Natural killer cell (primary cell): ENCODE results near the gene RNF26. TPM values are rescaled to one million over a fixed set of nuclear protein-coding genes. Genes with fewer than 3 reads are reported as not detected.
A peak's percentile ranks its signal among the peaks of the same experiment; 100 is the strongest.

Source experiments
- ATAC-seq, 3 donors: fragments of 150-1000 bp in 2 of 3; fragments of 200-7000 bp in 1 of 3; cut with Tn5 transposase; 1 replicate in 1 of 3; 2 replicates in 2 of 3; pipeline ENCODE4 v1.10.0; 2021; ENCODE audit warnings: mild to moderate bottlenecking in 2 of 3, moderate library complexity in 2 of 3
- DNase-seq, 2 donors: peaks; one replicate each; pipeline versions ENCODE4 v3.0.0 to v3.0.0-alpha.2; 2013 to 2021; ENCODE audit warnings: mixed read lengths in 1 of 2
- H3K27ac ChIP-seq: one replicate; pipeline ENCODE4 v1.5.1; 2013; ENCODE audit warnings: mild to moderate bottlenecking, low read length
- H3K27me3 ChIP-seq: one replicate; pipeline ENCODE4 v1.6.1; 2013; ENCODE audit warnings: low read length; ENCODE audit not compliant: control insufficient read depth, insufficient read depth
- H3K36me3 ChIP-seq: one replicate; pipeline ENCODE4 v1.6.1; 2013; ENCODE audit warnings: low read length; ENCODE audit not compliant: control insufficient read depth, insufficient read depth
- H3K4me1 ChIP-seq: one replicate; pipeline ENCODE4 v1.6.1; 2013; ENCODE audit warnings: low read length; ENCODE audit not compliant: control insufficient read depth, insufficient read depth
- H3K4me3 ChIP-seq: one replicate; pipeline ENCODE4 v1.5.1; 2013; ENCODE audit warnings: low read length
- H3K9me3 ChIP-seq: one replicate; pipeline ENCODE4 v1.6.1; 2013; ENCODE audit warnings: low read length; ENCODE audit not compliant: control insufficient read depth, insufficient read depth
- H3K27ac Mint-ChIP-seq, 2 donors: one replicate each; pipeline ENCODE4 v1.8.0; 2022; ENCODE audit warnings: mild to moderate bottlenecking in 2 of 2, mixed read lengths in 2 of 2, moderate library complexity in 1 of 2
- H3K27me3 Mint-ChIP-seq, 2 donors: one replicate each; pipeline ENCODE4 v1.8.0; 2022; ENCODE audit warnings: low read depth in 2 of 2, mixed read lengths in 2 of 2
- H3K36me3 Mint-ChIP-seq: one replicate; pipeline ENCODE4 v1.8.0; 2022; ENCODE audit warnings: mixed read lengths
- H3K4me1 Mint-ChIP-seq, 2 donors: one replicate each; pipeline ENCODE4 v1.8.0; 2022; ENCODE audit warnings: mixed read lengths in 2 of 2
- H3K4me3 Mint-ChIP-seq: one replicate; pipeline ENCODE4 v1.8.0; 2022; ENCODE audit warnings: mild to moderate bottlenecking, moderate library complexity, mixed read lengths
- H3K9me3 Mint-ChIP-seq, 2 donors: one replicate each; pipeline ENCODE4 v1.8.0; 2022; ENCODE audit warnings: mixed read lengths in 2 of 2
- WGBS: methylation state at CpG from one replicate; pipeline ENCODE4 v1.1.7; 2013; ENCODE audit warnings: missing lambda C conversion rate; ENCODE audit not compliant: insufficient coverage; 5-methylcytosine and 5-hydroxymethylcytosine counted together
- intact Hi-C: fragments of 100-400 bp; cut with micrococcal nuclease; formaldehyde crosslinking; loops from one replicate; pipeline ENCODE4 v1.14.2; 2022
- total RNA-seq, 4 donors: library from RNA; stranded (reverse); fragments of 120-200 nt in 1 of 4; gene quantifications; one replicate each; pipeline versions ENCODE4 v1.2.3 to v1.2.4, GENCODE V29; 2013 to 2022
- TF ChIP-seq, protein P1 (sequence below): fragments of 200-600 bp; IDR thresholded peaks from one replicate; pipeline ENCODE4 v1.8.0; 2022; ENCODE audit warnings: antibody characterized with exemption

The RNF26 gene
- total RNA-seq, 3 donors from 2014 or later (not counting 1 experiment from before 2014, with no cell fraction given): 18.0 to 21.8 (median 18.1) TPM

DNA sequence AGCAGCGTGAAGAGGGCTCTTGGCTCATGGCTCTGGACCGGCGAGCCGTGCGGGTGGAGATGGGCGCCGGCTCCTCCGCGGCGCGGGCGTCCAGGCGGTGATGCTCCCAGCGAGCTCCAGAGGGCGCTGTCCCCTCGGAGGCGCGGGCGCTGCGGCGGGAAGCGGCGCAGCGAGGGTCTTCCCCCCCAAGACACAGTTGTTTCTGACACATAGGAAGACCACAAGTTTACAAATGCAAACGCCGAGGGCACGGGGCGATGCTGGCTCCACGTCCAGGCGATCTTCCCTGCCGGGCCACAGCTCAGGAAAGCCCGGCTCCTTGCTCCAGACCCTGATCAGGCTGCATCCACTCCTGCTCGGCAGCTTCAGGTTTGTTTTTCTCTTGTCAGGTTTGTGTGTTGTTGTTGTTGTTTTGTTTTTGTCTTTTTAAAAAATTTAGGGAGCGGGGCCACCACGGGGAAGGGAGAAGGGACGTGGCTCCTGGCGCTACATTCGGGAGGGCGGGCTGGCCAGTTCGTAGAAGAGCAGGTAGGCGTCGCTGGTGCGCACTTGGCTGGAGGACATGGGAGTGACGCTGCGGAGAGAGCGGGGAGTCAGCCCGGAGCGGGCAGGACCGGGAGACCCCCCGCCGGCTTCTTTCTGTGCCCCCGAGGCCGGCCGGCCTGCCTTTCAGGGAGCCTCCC, 22.2 kb downstream of the RNF26 start:
- DNase-seq (peak; percentile 71 to 87), ATAC-seq (peak; percentile 92 to 95 (median 92))
- H3K9me3 ChIP-seq: no peaks in the 10 kb centered on the region
- WGBS: under 1% methylated on average over 54 of the region's 54 CpGs
- TF ChIP-seq, protein P1, sequence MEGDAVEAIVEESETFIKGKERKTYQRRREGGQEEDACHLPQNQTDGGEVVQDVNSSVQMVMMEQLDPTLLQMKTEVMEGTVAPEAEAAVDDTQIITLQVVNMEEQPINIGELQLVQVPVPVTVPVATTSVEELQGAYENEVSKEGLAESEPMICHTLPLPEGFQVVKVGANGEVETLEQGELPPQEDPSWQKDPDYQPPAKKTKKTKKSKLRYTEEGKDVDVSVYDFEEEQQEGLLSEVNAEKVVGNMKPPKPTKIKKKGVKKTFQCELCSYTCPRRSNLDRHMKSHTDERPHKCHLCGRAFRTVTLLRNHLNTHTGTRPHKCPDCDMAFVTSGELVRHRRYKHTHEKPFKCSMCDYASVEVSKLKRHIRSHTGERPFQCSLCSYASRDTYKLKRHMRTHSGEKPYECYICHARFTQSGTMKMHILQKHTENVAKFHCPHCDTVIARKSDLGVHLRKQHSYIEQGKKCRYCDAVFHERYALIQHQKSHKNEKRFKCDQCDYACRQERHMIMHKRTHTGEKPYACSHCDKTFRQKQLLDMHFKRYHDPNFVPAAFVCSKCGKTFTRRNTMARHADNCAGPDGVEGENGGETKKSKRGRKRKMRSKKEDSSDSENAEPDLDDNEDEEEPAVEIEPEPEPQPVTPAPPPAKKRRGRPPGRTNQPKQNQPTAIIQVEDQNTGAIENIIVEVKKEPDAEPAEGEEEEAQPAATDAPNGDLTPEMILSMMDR: peak; percentile 100
- Mint-ChIP-seq H3K36me3 (no peaks in the 10 kb centered on the region), H3K4me3 (peak overlapping the region; percentile 94), H3K4me1 (peaks cover 10 to 11% of the 10 kb centered on the region in 2 donors), H3K27ac (peak overlapping the region in 1 of 2 donors; percentile 88), H3K9me3 (no peaks in the 10 kb centered on the region), H3K27me3 (peaks cover 49 to 55% of the 10 kb centered on the region in 2 donors)
- H3K4me1 ChIP-seq: peaks cover 9% of the 10 kb centered on the region
- no peaks in the 10 kb centered on the region for H3K36me3 ChIP-seq
- H3K27me3 ChIP-seq: peaks cover 12% of the 10 kb centered on the region
- H3K27ac ChIP-seq: no peak overlapping the region
- H3K4me3 ChIP-seq: peak overlapping the region; percentile 44
- intact Hi-C loops: loop anchor here (1.0 kb wide), 2 partner anchors 25 to 118 kb away; partner anchors contain the start of gene USP2

DNA sequence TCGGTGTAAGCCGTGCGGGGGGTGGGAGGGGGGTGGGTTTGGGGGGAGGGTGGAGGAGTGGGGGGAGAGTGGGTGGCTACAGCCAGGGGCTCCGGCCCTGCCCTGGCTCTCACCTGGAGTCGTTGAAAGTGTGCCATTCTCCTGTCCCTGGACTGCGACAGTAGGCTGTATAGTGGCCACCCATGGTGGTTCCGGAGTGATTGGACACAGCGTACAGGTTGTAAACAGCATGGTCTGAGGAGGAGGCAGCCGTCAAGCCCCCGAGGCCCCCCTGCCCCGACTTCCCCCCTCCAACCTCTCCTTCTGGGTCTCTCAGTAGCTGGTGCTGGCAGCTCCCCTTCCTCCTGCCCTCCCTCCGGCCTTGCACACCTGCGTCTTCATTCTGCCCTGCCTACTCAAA, 22.7 kb downstream of the RNF26 start:
- Histone ChIP-seq H3K27me3 (peaks cover 12% of the 10 kb centered on the region), H3K36me3 (no peaks in the 10 kb centered on the region), H3K4me1 (peaks cover 9% of the 10 kb centered on the region), H3K9me3 (no peaks in the 10 kb centered on the region), H3K4me3 (peak overlapping the region; percentile 44), H3K27ac (no peak overlapping the region)
- Mint-ChIP-seq H3K36me3 (no peaks in the 10 kb centered on the region), H3K9me3 (no peaks in the 10 kb centered on the region), H3K27me3 (peaks cover 43 to 52% of the 10 kb centered on the region in 2 donors), H3K4me3 (peak overlapping the region; percentile 69), H3K27ac (peak overlapping the region in 1 of 2 donors; percentile 88), H3K4me1 (peaks cover 10 to 11% of the 10 kb centered on the region in 2 donors)
- no peak for DNase-seq
- TF ChIP-seq, protein P1: no peak
- intact Hi-C loops: no loop called here
- WGBS: 58% methylated on average over 10 of the region's 13 CpGs
- no peak for ATAC-seq

DNA sequence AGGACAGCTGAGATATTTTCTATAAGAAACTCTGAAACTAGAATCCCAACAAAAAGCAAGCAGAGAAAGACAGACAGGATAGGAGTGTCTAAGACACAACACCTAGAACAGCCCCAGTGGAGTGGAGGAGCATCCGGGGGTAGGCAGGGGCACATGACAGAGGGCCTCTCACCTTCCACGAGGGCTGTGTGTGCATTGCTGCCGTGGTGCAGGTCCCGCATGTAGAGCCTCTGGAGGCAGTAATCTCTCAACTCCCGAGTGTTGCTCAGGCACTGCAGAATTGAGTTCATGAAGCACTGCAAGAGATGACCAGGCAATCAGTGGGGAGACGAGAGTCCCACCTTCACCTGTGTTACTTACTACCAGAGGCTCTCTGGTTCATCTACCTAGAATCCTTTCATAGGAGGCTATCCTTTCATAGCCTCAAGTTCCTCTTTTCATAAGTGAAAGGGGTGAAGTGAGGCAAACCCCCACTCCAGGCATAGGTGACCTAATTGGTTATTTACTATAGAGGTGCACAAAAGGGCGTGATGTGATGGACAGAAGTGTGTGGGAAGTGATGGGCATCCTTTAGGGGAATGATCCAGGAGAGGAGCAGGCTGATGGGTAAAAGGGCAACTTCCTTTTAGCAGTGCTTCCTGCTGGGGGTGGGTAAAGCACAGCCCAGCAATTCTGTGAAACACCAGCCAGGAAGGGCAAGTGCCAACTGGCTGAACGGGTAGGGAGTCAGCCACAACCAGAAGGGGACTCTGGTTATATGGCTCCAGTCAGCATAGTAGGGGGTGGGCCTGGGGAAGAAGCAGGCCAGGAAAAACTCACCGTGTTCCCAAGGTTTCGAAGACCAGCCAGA, 25.3 kb downstream of the RNF26 start:
- H3K4me1 Mint-ChIP-seq: peaks cover 13 to 14% of the 10 kb centered on the region in 2 donors
- Histone ChIP-seq H3K4me1 (peaks cover 20% of the 10 kb centered on the region), H3K9me3 (no peaks in the 10 kb centered on the region), H3K4me3 (no peak overlapping the region), H3K36me3 (no peaks in the 10 kb centered on the region), H3K27ac (no peak overlapping the region), H3K27me3 (peaks cover 20% of the 10 kb centered on the region)
- DNase-seq: no peak
- no peak for ATAC-seq
- H3K27ac Mint-ChIP-seq: no peak overlapping the region
- no peaks in the 10 kb centered on the region for H3K9me3 Mint-ChIP-seq
- TF ChIP-seq, protein P1: no peak
- intact Hi-C loops: no loop called here
- peaks cover 4% of the 10 kb centered on the region for H3K36me3 Mint-ChIP-seq
- no peak overlapping the region for H3K4me3 Mint-ChIP-seq
- 74% methylated on average over 10 of the region's 10 CpGs for WGBS
- H3K27me3 Mint-ChIP-seq: peaks cover 48 to 50% of the 10 kb centered on the region in 2 donors
